ENCODE data around the gene AIF1L.
A peak's percentile ranks its signal among the peaks of the same experiment; 100 is the strongest.

AIF1L gene

GRCh38 chr9:131096269-131097125 is at the start of gene AIF1L:
TSS of gene AIF1L (plus strand) at chr9:131096531. CDS start at chr9:131096630, 99 bp downstream.
- peak; percentile 4 for DNase-seq

- peak; percentile 68 for DNase-seq
These were observed 49.6 kb upstream of the AIF1L start for GRCh38 chr9:131046581-131047202.

- DNase-seq, result no peak
These were observed 48.0 kb upstream of the AIF1L start for GRCh38 chr9:131048332-131048731.

GRCh38 chr9:131048820-131049219 is 47.5 kb upstream of the AIF1L start:
- DNase-seq, result no peak

- no peak for DNase-seq
These were observed 46.3 kb upstream of the AIF1L start for GRCh38 chr9:131049829-131050715.

GRCh38 chr9:131050831-131051230 is 45.5 kb upstream of the AIF1L start:
- no peak for DNase-seq

- no peak for DNase-seq
These were observed 44.5 kb upstream of the AIF1L start for GRCh38 chr9:131051592-131052517.

GRCh38 chr9:131053896-131054295 is 42.4 kb upstream of the AIF1L start:
- no peak for DNase-seq

- DNase-seq, result no peak
These were observed 39.4 kb upstream of the AIF1L start for GRCh38 chr9:131056781-131057506.

GRCh38 chr9:131060900-131061630 is 35.3 kb upstream of the AIF1L start:
- no peak for DNase-seq

- DNase-seq, result no peak
These were observed 33.4 kb upstream of the AIF1L start for GRCh38 chr9:131062969-131063368.

GRCh38 chr9:131065599-131065998 is 30.7 kb upstream of the AIF1L start:
- DNase-seq, result no peak

GRCh38 chr9:131067625-131068024 is 28.7 kb upstream of the AIF1L start:
- DNase-seq, result no peak

GRCh38 chr9:131068076-131068816 is 28.1 kb upstream of the AIF1L start:
- no peak for DNase-seq

GRCh38 chr9:131069699-131070098 is 26.6 kb upstream of the AIF1L start:
- DNase-seq, result no peak

GRCh38 chr9:131072107-131072870 is 24.0 kb upstream of the AIF1L start:
- DNase-seq, result no peak

- DNase-seq, result no peak
These were observed 23.5 kb upstream of the AIF1L start for GRCh38 chr9:131072871-131073237.

- no peak for DNase-seq
These were observed 19.8 kb upstream of the AIF1L start for GRCh38 chr9:131076347-131077195.

All from CD4-positive, alpha-beta T cell treated with Interleukin-21 for 1 hour (primary cell).